ENCODE results near the gene ZDHHC18.

Gene ZDHHC18

GRCh38 chr1:26799479-26800142 lies 26.9 kb upstream of the ZDHHC18 start (continued):
- TF ChIP-seq ZNF266 (tag by site-specific recombination; IDR thresholded peaks at IDR 0.05; ENCODE audit: low read depth): no peak
- TF ChIP-seq, protein P1, sequence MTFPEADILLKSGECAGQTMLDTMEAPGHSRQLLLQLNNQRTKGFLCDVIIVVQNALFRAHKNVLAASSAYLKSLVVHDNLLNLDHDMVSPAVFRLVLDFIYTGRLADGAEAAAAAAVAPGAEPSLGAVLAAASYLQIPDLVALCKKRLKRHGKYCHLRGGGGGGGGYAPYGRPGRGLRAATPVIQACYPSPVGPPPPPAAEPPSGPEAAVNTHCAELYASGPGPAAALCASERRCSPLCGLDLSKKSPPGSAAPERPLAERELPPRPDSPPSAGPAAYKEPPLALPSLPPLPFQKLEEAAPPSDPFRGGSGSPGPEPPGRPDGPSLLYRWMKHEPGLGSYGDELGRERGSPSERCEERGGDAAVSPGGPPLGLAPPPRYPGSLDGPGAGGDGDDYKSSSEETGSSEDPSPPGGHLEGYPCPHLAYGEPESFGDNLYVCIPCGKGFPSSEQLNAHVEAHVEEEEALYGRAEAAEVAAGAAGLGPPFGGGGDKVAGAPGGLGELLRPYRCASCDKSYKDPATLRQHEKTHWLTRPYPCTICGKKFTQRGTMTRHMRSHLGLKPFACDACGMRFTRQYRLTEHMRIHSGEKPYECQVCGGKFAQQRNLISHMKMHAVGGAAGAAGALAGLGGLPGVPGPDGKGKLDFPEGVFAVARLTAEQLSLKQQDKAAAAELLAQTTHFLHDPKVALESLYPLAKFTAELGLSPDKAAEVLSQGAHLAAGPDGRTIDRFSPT (tag by site-specific recombination; IDR thresholded peaks at IDR 0.05): peak; percentile 88
- TF ChIP-seq ZNF449 (tag by site-specific recombination; IDR thresholded peaks at IDR 0.05): no peak
- no peak for TF ChIP-seq ZBTB11 (tag by site-specific recombination; conservative IDR thresholded peaks at IDR 0.05; ENCODE audit: low read depth)
- TF ChIP-seq ZNF658 (tag by site-specific recombination; IDR thresholded peaks at IDR 0.05): no peak
- TF ChIP-seq ZNF596 (tag by site-specific recombination; IDR thresholded peaks at IDR 0.05): no peak
- TF ChIP-seq ZNF24 (tag by site-specific recombination; IDR thresholded peaks at IDR 0.05): no peak
- no peak for TF ChIP-seq TRIM28 (IDR thresholded peaks at IDR 0.05; ENCODE audit: borderline replicate concordance, low read length)
- no peak for TF ChIP-seq ZNF138 (tag by site-specific recombination; IDR thresholded peaks at IDR 0.05; ENCODE audit: borderline replicate concordance)
- TF ChIP-seq ZNF311 (tag by site-specific recombination; IDR thresholded peaks at IDR 0.05; ENCODE audit: borderline replicate concordance): no peak
- TF ChIP-seq SP2 (tag by site-specific recombination; IDR thresholded peaks at IDR 0.05): no peak
- no peak for TF ChIP-seq MEIS1 (CRISPR knock-in tag; IDR thresholded peaks at IDR 0.05; ENCODE audit: borderline replicate concordance)
- no peak for TF ChIP-seq KLF10 (tag by site-specific recombination; IDR thresholded peaks at IDR 0.05)
- TF ChIP-seq AEBP2 (tag by site-specific recombination; IDR thresholded peaks at IDR 0.05; ENCODE audit: borderline replicate concordance): no peak
- TF ChIP-seq ZNF629 (tag by site-specific recombination; IDR thresholded peaks at IDR 0.05): peak; percentile 90
- TF ChIP-seq ZNF654 (tag by site-specific recombination; IDR thresholded peaks at IDR 0.05; ENCODE audit: low read depth): no peak
- peak; percentile 94 for TF ChIP-seq ZBTB48 (tag by site-specific recombination; IDR thresholded peaks at IDR 0.05)
- no peak for TF ChIP-seq ZNF132 (tag by site-specific recombination; IDR thresholded peaks at IDR 0.05; ENCODE audit: borderline replicate concordance)
- no peak for TF ChIP-seq ZNF639 (tag by site-specific recombination; IDR thresholded peaks at IDR 0.05)
- TF ChIP-seq ZNF202 (tag by site-specific recombination; IDR thresholded peaks at IDR 0.05; ENCODE audit: borderline replicate concordance): no peak
- TF ChIP-seq ZNF530 (tag by site-specific recombination; IDR thresholded peaks at IDR 0.05; ENCODE audit: low read depth): no peak
- no peak for TF ChIP-seq ZNF239 (tag by site-specific recombination; IDR thresholded peaks at IDR 0.05)
- TF ChIP-seq, protein P2, sequence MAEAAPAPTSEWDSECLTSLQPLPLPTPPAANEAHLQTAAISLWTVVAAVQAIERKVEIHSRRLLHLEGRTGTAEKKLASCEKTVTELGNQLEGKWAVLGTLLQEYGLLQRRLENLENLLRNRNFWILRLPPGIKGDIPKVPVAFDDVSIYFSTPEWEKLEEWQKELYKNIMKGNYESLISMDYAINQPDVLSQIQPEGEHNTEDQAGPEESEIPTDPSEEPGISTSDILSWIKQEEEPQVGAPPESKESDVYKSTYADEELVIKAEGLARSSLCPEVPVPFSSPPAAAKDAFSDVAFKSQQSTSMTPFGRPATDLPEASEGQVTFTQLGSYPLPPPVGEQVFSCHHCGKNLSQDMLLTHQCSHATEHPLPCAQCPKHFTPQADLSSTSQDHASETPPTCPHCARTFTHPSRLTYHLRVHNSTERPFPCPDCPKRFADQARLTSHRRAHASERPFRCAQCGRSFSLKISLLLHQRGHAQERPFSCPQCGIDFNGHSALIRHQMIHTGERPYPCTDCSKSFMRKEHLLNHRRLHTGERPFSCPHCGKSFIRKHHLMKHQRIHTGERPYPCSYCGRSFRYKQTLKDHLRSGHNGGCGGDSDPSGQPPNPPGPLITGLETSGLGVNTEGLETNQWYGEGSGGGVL (tag by site-specific recombination; IDR thresholded peaks at IDR 0.05): no peak
- TF ChIP-seq ZBTB1 (tag by site-specific recombination; IDR thresholded peaks at IDR 0.05): no peak
- TF ChIP-seq ZNF621 (tag by site-specific recombination; IDR thresholded peaks at IDR 0.05): no peak
- TF ChIP-seq GLIS2 (tag by site-specific recombination; IDR thresholded peaks at IDR 0.05): peak; percentile 53; the same call in 1 of the 2 replicates
- TF ChIP-seq ZNF473 (tag by site-specific recombination; IDR thresholded peaks at IDR 0.05): no peak
- TF ChIP-seq ZXDB (tag by site-specific recombination; IDR thresholded peaks at IDR 0.05): no peak

Measured in HEK293 (cell line).